SK-N-SH treated with all-trans-retinoic acid at 6 μM for 48 hours (cell line): Measurements from ENCODE around the gene ISY1.
"Not testable (repeated sequence)": the region's sequence is repeated elsewhere in the genome, so short reads cannot be mapped to it uniquely, and the experiment has no call there.

ENCODE experiments used
- ATAC-seq: fragments of 200-7000 bp; cut with Tn5 transposase; 3 replicates; pipeline ENCODE4 v1.9.1; 2020; ENCODE audit warnings: mild to moderate bottlenecking, moderate library complexity
- ARNTL ChIP-seq: fragments of 450-650 bp; formaldehyde crosslinking; IDR thresholded peaks from 2 replicates; pipeline ENCODE4 v1.5.0; 2020; ENCODE audit warnings: low read depth, mild to moderate bottlenecking, moderate library complexity, borderline replicate concordance
- BACH2 ChIP-seq: fragments of 250-450 bp; sonication (Bioruptor Pico); IDR thresholded peaks from 2 replicates; pipeline ENCODE4 v1.9.0; 2021; ENCODE audit warnings: mild to moderate bottlenecking, borderline replicate concordance
- CREB5 ChIP-seq: fragments of 250-450 bp; sonication (Bioruptor Pico); IDR thresholded peaks from 2 replicates; pipeline ENCODE4 v1.5.1; 2020; ENCODE audit warnings: low read depth, mild to moderate bottlenecking, moderate library complexity
- CSDC2 ChIP-seq: fragments of 250-450 bp; sonication (Bioruptor Pico); IDR thresholded peaks from 2 replicates; pipeline ENCODE4 v1.5.0; 2020; ENCODE audit warnings: mild to moderate bottlenecking, moderate library complexity
- CSRNP3 ChIP-seq: fragments of 250-450 bp; sonication (Bioruptor Pico); IDR thresholded peaks from 2 replicates; pipeline ENCODE4 v1.5.1; 2021; ENCODE audit warnings: mild to moderate bottlenecking, moderate library complexity
- ESRRG ChIP-seq: fragments of 250-450 bp; sonication (Bioruptor Pico); IDR thresholded peaks from 2 replicates; pipeline ENCODE4 v1.6.1; 2021; ENCODE audit warnings: mild to moderate bottlenecking
- GLIS3 ChIP-seq: fragments of 250-450 bp; sonication (Bioruptor Pico); IDR thresholded peaks from 2 replicates; pipeline ENCODE4 v1.5.0; 2020; ENCODE audit warnings: mild to moderate bottlenecking, moderate library complexity
- ISL1 ChIP-seq: fragments of 250-450 bp; sonication (Bioruptor Pico); IDR thresholded peaks from 2 replicates; pipeline ENCODE4 v2.1.2; 2022; ENCODE audit warnings: mild to moderate bottlenecking, moderate library complexity
- POU6F1 ChIP-seq: fragments of 250-450 bp; sonication (Bioruptor Pico); IDR thresholded peaks from 2 replicates; pipeline ENCODE4 v1.8.0; 2021; ENCODE audit warnings: low read depth, mild to moderate bottlenecking, moderate library complexity, borderline replicate concordance
- PPARA ChIP-seq: fragments of 250-450 bp; sonication (Bioruptor Pico); IDR thresholded peaks from 2 replicates; pipeline ENCODE4 v1.5.0; 2020; ENCODE audit warnings: mild to moderate bottlenecking, borderline replicate concordance
- RARB ChIP-seq: fragments of 250-450 bp; sonication (Bioruptor Pico); IDR thresholded peaks from 2 replicates; pipeline ENCODE4 v1.8.0; 2021; ENCODE audit warnings: mild to moderate bottlenecking, moderate library complexity
- SNAI2 ChIP-seq: fragments of 250-450 bp; sonication (Bioruptor Pico); IDR thresholded peaks from 2 replicates; pipeline ENCODE4 v1.5.0; 2020; ENCODE audit warnings: mild to moderate bottlenecking, moderate library complexity
- TCF4 ChIP-seq: fragments of 250-450 bp; sonication (Bioruptor Pico); IDR thresholded peaks from 2 replicates; pipeline ENCODE4 v1.8.0; 2021; ENCODE audit warnings: mild to moderate bottlenecking, moderate library complexity, borderline replicate concordance
- TOX ChIP-seq: fragments of 250-450 bp; sonication (Bioruptor Pico); IDR thresholded peaks from 2 replicates; pipeline ENCODE4 v1.8.0; 2021; ENCODE audit warnings: mild to moderate bottlenecking, moderate library complexity, borderline replicate concordance
- TSHZ2 ChIP-seq: fragments of 250-450 bp; sonication (Bioruptor Pico); IDR thresholded peaks from 2 replicates; pipeline ENCODE4 v1.5.0; 2020; ENCODE audit warnings: mild to moderate bottlenecking, moderate library complexity
- ZC3H10 ChIP-seq: fragments of 250-450 bp; sonication (Bioruptor Pico); IDR thresholded peaks from 2 replicates; pipeline ENCODE4 v1.5.1; 2021; ENCODE audit warnings: mild to moderate bottlenecking, moderate library complexity
- ZFP3 ChIP-seq: fragments of 250-450 bp; sonication (Bioruptor Pico); IDR thresholded peaks from 2 replicates; pipeline ENCODE4 v1.5.0; 2020; ENCODE audit warnings: mild to moderate bottlenecking, moderate library complexity
- ZFP30 ChIP-seq: fragments of 450-650 bp; formaldehyde crosslinking; IDR thresholded peaks from 2 replicates; pipeline ENCODE4 v1.5.0; 2022; ENCODE audit warnings: mild to moderate bottlenecking, moderate library complexity
- ZNF70 ChIP-seq: fragments of 450-650 bp; formaldehyde crosslinking; IDR thresholded peaks from 2 replicates; pipeline ENCODE4 v1.5.0; 2020; ENCODE audit warnings: mild to moderate bottlenecking, moderate library complexity
- ZNF8 ChIP-seq: fragments of 450-650 bp; formaldehyde crosslinking; IDR thresholded peaks from 2 replicates; pipeline ENCODE4 v1.5.0; 2020; ENCODE audit warnings: mild to moderate bottlenecking, moderate library complexity

The ISY1 gene

GRCh38 chr3:129184784-129185542 is 24.1 kb upstream of the ISY1 start:
- ATAC-seq = not testable (repeated sequence)

- peak; percentile 6 for ATAC-seq
- TF ChIP-seq ZNF8 (CRISPR knock-in tag) = no peak
- no peak for TF ChIP-seq POU6F1 (CRISPR knock-in tag)
- TF ChIP-seq ISL1 (CRISPR knock-in tag) = no peak
- TF ChIP-seq CREB5 = no peak
- no peak for TF ChIP-seq ZFP3 (CRISPR knock-in tag)
- no peak for TF ChIP-seq ZC3H10 (CRISPR knock-in tag)
- no peak for TF ChIP-seq ESRRG (CRISPR knock-in tag)
- TF ChIP-seq ARNTL (CRISPR knock-in tag) = no peak
- TF ChIP-seq TCF4 (CRISPR knock-in tag) = no peak
- no peak for TF ChIP-seq TOX
- no peak for TF ChIP-seq TSHZ2 (CRISPR knock-in tag)
- TF ChIP-seq ZFP30 (CRISPR knock-in tag) = no peak
- no peak for TF ChIP-seq ZNF70 (CRISPR knock-in tag)
- no peak for TF ChIP-seq RARB (CRISPR knock-in tag)
- no peak for TF ChIP-seq BACH2 (CRISPR knock-in tag)
- no peak for TF ChIP-seq CSDC2 (CRISPR knock-in tag)
- TF ChIP-seq SNAI2 = no peak
Measured at GRCh38 chr3:129184396-129184657, 23.5 kb upstream of the ISY1 start.

- peak; percentile 99 for ATAC-seq
- TF ChIP-seq ZNF70 (CRISPR knock-in tag) = no peak
- TF ChIP-seq GLIS3 = peak; percentile 80
- TF ChIP-seq ARNTL (CRISPR knock-in tag) = no peak
- no peak for TF ChIP-seq TCF4 (CRISPR knock-in tag)
- TF ChIP-seq TSHZ2 (CRISPR knock-in tag) = 0 out of 2 replicates have a peak, but pooled peaks have one; percentile 9
- no peak for TF ChIP-seq PPARA (CRISPR knock-in tag)
- no peak for TF ChIP-seq CSRNP3 (CRISPR knock-in tag)
- 0 out of 2 replicates have a peak, but pooled peaks have one; percentile 26 for TF ChIP-seq ZC3H10 (CRISPR knock-in tag)
- TF ChIP-seq, all 23 proteins: peak for 3
Measured at GRCh38 chr3:129183569-129184395, 22.9 kb upstream of the ISY1 start, which contains the start of gene CNBP. TSS of gene CNBP (minus strand) at chr3:129183896. CDS start at chr3:129171757, 12,139 bp downstream.
